Fibroblast of mammary gland (primary cell): Measurements from ENCODE around the gene IL36B.

Experiments used
- DNase-seq: peaks from one replicate; pipeline ENCODE4 v3.0.0-alpha.2; 2010; ENCODE audit warnings: low read depth
- H3K4me3 ChIP-seq: 2 replicates; pipeline ENCODE4 v1.5.1; 2011; ENCODE audit warnings: low read depth, mild to moderate bottlenecking, low read length, moderate library complexity; ENCODE audit not compliant: control insufficient read depth
- CTCF ChIP-seq: conservative IDR thresholded peaks from 2 replicates; pipeline ENCODE4 v1.5.1; 2011; ENCODE audit warnings: low read depth, low read length, inconsistent platforms; ENCODE audit not compliant: control insufficient read depth, insufficient read depth

IL36B gene

GRCh38 chr2:113069676-113070605, 17.3 kb upstream of the IL36B start:
- DNase-seq: no peak
- no peak overlapping the region for H3K4me3 ChIP-seq
- TF ChIP-seq CTCF: no peak

- no peak overlapping the region for H3K4me3 ChIP-seq
- no peak for TF ChIP-seq CTCF
- DNase-seq: no peak
These were observed 16.2 kb upstream of the IL36B start for GRCh38 chr2:113068706-113069485.

GRCh38 chr2:113068249-113068648, 15.6 kb upstream of the IL36B start:
- TF ChIP-seq CTCF: no peak
- DNase-seq: no peak

GRCh38 chr2:113067681-113068080, 15.0 kb upstream of the IL36B start, which contains the start of gene IL1F10:
Gene IL1F10 (plus strand): TSS chr2:113067970. CDS start chr2:113072739, 4,769 bp downstream.
- DNase-seq: no peak
- TF ChIP-seq CTCF: no peak
- H3K4me3 ChIP-seq: no peak within 1 kb of the TSS

More at GRCh38 chr2:113068249-113068648, 15.6 kb upstream of the IL36B start:
- no peak overlapping the region for H3K4me3 ChIP-seq

- no peak for TF ChIP-seq CTCF
- DNase-seq: no peak
These were observed 12.2 kb upstream of the IL36B start for GRCh38 chr2:113064898-113065297.

GRCh38 chr2:113064281-113064680, 11.6 kb upstream of the IL36B start:
- DNase-seq: no peak
- no peak for TF ChIP-seq CTCF
- no peak overlapping the region for H3K4me3 ChIP-seq

More at GRCh38 chr2:113064898-113065297, 12.2 kb upstream of the IL36B start:
- H3K4me3 ChIP-seq: no peak overlapping the region
